22Rv1 (cell line): ENCODE measurements around the gene PRCC.
A peak's percentile ranks its signal among the peaks of the same experiment; 100 is the strongest.
"Not testable (repeated sequence)": the region's sequence is repeated elsewhere in the genome, so short reads cannot be mapped to it uniquely, and the experiment has no call there.

ENCODE experiments used
- H3K27ac ChIP-seq: fragments of 450-650 bp; 2 replicates; pipeline ENCODE4 v1.5.1; 2017
- ZFX ChIP-seq: fragments of 450-650 bp; IDR thresholded peaks from 2 replicates; pipeline ENCODE4 v1.6.1; 2017; ENCODE audit warnings: antibody characterized with exemption, borderline replicate concordance
- TF ChIP-seq, protein P1 (sequence below): fragments of 450-650 bp; IDR thresholded peaks from 2 replicates; pipeline ENCODE4 v1.5.1; 2017; ENCODE audit warnings: mild to moderate bottlenecking

PRCC gene

DNA sequence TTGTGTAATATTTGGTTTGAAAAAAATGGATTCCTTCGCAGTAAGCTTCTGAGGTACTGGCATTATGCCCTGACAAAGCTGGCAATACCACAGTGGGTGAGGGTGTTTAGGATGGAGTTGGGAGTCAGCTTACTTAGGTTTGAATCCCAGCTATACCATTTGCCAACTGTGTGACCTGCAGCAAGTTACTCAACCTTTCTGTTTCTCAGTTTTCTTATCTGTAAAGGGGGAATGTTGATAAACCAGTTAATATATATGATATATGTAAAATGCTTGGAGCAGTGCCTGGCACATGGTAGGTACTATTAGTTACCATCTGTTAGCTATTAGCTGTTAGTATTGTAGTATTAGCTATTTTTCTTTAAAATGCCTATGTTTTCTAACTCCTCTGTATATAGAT lies 11.0 kb upstream of the PRCC start:
- no peak overlapping the region for H3K27ac ChIP-seq
- TF ChIP-seq, protein P1, sequence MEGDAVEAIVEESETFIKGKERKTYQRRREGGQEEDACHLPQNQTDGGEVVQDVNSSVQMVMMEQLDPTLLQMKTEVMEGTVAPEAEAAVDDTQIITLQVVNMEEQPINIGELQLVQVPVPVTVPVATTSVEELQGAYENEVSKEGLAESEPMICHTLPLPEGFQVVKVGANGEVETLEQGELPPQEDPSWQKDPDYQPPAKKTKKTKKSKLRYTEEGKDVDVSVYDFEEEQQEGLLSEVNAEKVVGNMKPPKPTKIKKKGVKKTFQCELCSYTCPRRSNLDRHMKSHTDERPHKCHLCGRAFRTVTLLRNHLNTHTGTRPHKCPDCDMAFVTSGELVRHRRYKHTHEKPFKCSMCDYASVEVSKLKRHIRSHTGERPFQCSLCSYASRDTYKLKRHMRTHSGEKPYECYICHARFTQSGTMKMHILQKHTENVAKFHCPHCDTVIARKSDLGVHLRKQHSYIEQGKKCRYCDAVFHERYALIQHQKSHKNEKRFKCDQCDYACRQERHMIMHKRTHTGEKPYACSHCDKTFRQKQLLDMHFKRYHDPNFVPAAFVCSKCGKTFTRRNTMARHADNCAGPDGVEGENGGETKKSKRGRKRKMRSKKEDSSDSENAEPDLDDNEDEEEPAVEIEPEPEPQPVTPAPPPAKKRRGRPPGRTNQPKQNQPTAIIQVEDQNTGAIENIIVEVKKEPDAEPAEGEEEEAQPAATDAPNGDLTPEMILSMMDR = no peak
- no peak for TF ChIP-seq ZFX

DNA sequence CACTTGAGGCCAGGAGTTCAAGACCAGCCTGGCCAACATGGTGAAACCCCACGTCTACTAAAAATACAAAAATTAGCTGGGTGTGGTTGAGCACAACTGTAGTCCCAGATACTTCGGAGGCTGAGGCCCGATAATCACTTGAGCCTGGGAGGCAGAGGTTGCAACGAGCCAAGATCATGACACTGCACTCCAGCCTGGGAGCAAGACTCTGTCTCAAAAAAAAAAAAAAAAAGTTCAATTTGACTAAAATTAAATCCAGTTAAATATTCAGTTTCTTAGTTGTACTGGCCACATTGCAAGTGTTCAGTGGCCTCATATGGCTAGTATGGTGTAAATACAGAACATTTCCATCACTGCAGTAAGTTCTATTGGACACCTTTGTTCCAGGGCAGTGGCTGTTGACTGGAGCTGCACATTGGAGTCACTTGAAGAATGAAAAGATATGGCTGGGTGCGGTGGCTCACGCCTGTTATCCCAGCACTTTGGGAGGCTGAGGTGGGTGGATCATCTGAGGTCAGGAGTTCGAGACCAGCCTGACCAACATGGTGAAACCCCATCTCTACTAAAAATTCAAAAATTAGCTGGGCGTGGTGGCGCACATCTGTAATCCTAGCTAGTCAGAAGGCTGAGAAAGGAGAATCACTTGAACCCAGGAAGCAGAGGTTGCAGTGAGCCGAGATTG lies 9.6 kb upstream of the PRCC start:
- H3K27ac ChIP-seq = not testable (repeated sequence)

DNA sequence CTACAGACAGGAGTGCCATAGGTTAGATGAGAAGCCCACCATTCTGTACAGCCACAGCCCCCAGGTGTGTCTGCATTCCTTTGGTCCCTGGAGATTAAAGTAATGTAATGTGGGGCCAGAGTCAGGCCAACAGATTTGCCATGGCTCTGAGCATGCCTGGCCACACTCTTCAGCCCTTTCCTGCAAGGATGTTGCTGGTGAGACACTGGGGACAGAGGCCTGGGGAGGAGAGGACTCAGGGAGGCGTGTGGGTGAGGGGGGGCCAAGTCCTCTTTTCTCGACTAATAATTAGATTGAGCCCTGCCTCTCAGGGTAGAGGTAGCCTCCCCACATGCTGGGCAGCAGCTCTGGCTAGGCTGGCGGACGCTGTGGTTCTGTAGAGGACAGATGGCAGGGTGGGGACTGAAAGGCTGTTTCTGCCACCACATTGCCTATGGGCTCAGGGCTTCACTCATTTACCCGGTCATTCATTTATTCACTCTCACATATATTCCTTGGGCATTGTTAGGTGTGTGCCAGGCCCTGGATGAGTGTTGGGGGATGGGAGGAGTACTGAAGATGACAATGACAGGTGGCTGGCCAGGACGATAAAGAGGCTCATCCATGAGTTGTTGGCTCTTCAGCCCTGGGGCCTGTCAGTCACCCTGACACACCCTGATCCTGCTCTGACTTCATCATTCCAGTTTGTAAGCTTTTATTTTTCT lies 7.1 kb upstream of the PRCC start:
- no peak overlapping the region; the same call in 1 of the 2 replicates for H3K27ac ChIP-seq

DNA sequence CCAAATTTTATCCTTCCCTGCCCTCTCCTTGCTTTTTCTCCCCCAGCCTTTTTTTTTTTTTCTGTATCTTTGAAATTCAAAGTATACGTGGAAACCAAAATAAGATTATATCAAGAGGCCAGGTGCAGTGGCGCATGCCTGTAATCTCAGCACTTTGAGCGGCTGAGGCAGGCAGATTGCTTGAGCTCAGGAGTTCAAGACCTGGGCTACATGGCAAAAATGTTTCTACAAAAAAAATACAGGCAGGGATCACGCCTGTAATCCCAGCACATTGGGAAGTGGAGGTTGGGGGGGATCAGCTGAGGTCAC lies 6.6 kb upstream of the PRCC start:
- TF ChIP-seq, protein P1 = no peak
- TF ChIP-seq ZFX = no peak
- no peak overlapping the region for H3K27ac ChIP-seq

More for the DNA sequence above, 7.1 kb upstream of the PRCC start:
- TF ChIP-seq ZFX = no peak
- TF ChIP-seq, protein P1 = no peak

DNA sequence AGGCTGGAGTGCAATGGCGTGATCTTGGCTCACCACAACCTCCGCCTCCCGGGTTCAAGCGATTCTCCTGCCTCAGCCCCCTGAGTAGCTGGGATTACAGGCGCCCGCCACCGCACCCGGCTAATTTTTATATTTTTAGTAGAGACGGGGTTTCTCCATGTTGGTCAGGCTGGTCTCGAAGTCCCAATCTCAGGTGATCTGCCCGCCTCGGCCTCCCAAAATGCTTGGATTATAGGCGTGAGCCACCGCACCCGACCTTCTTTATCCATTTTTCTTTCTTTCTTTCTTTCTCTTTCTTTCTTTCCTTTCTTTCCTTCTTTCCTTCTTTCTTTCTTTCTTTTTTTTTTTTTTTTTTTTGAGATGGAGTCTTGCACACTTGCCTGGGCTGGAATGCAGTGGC lies 2.2 kb upstream of the PRCC start:
- not testable (repeated sequence) for H3K27ac ChIP-seq

DNA sequence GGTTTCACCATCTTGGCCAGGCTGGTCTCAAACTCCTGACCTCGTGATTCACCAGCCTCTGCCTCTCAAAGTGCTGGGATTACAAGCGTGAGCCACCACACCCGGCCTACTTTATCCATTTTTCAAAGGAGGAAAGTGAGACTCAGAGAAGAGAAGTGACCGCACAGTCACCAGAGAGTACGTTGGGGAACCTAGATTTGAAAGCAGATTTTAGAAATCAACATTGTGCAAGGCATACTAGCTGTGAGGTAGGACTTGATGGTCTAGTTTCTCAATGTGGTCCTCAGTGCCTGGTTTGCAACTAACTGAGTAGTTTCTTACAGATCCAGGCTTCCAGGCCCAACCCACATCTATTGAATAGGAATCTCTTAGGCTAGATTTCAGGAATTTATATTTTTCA lies 1.7 kb upstream of the PRCC start:
- peak overlapping the region; percentile 88 for H3K27ac ChIP-seq
- TF ChIP-seq, protein P1 = no peak
- TF ChIP-seq ZFX = no peak

DNA sequence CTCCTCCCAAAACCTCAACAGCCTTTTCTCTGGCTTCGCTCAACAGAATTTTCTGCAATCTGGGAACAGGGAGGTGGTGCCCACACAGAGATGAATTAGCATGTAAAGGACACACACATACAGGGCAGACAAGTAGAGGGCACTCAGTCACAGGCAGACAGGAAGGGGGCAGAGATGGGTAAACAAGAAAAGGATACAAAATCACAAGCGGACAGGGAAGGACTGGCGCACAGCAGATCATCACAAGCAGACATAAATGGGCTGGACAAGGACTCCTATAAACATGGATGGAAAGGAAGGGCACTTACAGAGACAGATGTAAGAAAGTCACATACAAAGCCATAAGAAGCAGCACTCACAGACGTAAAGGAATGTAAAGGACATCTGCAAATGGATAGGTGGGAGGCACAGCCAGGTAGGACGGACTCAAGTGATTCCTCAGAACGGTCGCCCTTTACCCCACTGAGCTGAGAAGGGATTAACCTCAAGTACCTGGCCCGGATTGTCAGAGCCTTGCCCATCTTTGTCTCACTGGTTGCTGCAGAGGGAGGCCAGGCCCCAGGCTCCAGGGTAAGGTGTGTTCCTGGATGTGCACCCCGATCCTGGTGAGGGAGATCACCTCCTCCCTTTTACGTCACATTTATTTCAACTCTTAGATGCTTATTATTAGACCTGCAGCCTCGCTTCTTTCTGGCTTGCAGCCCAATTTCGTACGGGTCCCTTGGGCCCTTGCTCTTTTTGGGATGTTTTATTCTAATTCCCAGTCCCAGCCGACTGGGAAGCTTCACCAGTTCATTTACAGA lies 836 bp upstream of the PRCC start:
- TF ChIP-seq ZFX = no peak
- TF ChIP-seq, protein P1 = no peak

More for the DNA sequence above, 836 bp upstream of the PRCC start:
- peak overlapping the region; percentile 88 for H3K27ac ChIP-seq
